GM19455 (cell line): ENCODE results near the gene RNASE4.
A peak's percentile ranks its signal among the peaks of the same experiment; 100 is the strongest.

ENCODE experiments used
- ATAC-seq: cut with Tn5 transposase; IDR thresholded peaks from one replicate; pipeline ENCODE4 v1.9.1; 2021; ENCODE audit not compliant: unreplicated experiment

RNASE4 gene

DNA sequence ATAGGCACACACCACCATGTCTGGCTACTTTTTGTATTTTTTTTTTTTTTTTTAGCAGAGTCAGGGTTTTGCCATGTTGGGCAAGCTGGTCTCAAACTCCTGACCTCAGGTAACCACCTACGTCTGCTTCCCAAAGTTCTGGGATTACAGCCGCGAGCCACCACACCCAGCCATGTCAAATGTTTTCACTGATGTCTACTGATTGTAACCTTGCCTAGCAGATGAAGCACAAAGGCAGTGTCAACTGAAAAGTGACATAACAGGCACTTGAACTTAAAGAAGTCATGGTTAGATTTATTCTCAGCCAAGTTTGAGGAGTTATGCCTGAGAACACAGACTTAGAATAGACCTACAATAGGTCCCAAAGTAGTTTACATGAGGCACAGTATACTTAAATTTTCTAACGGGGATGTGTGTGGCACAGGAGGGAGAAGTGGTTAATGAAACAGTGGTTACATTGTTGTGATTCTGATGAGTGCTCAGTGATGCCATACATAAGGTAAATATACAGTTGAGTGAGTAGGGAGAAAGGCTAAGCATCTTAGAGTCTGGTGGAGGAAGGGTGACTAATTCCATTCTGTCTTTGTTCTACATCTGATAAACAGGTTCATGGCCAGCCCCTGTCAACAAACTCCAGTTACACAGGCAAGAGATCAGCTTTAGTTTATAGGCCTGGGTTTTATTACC, 12.6 kb upstream of the RNASE4 start:
- no peak for ATAC-seq

DNA sequence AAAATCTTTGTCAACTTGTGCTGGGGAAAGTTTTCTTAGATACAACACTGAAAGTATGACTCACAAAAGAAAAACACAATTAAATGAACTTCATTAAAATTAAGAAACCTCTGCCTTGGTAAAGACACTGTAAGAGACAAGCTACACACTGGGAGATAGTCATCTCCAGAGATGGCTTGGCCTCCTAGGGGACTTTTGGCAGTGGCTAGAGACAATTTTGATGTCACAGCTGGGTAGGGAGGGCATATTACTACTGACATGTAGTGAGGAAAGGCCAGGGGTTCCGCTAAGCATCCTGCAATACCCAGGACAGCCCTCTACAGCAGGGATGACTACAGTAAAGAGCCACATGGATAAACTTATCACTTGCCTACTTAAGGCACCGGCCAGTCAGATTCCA, 8.7 kb upstream of the RNASE4 start:
- ATAC-seq = no peak

DNA sequence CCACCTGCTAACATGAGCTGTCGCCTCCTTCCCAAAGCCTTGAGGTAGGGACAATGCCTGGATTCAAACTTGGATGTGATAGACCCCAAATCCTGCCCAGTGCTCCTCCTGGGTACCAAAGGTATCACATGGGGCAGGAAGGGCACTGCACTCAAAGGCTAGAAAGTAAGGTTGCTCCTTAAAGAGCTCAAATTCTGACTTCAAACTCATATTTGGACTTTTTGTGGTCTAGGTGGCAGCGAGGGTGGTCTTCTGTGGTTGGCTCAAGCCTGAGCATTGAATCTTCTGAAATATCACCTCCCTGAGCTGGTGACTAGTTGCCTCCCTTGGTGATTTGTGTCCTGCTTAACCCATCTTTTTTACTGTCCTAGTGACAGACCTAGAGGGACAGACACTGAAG, 8.3 kb upstream of the RNASE4 start:
- ATAC-seq = no peak

DNA sequence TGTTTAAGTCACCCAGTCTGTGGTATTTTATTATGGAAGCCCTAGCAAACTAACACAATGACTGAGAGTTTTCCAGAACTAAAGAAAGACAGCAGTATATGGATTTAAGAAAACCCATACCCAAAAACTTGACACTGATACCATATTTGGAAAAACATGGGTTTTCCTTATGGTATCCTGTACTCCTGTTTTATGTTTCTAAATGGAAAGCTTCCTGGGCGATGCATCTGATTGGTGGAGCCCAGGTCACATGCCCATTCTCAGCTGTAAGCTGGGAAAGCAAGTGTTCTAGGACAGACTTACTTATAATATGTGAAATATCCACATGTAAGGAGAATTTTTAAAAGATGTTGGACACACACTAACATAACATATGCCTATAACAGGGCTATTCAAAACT, 4.5 kb upstream of the RNASE4 start:
- ATAC-seq = no peak

DNA sequence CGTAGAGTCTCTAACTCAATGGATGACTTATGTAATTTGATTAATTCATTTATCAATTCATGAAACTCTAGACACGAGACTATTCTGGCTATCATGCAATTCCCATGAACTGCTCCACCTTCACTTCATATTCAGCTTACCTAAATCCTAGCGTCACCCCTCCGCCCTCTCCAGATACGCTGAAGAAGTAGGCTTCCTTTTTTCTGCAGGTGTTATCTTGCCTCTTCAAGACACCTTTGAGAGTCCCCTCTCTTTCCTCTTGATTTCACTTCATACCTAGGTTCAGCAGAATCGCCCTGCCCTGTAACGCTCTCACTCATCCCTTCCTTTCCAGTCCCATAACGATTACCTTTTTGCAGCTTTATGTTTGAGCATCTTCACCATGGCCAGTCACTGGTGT, 4.0 kb upstream of the RNASE4 start:
- ATAC-seq = no peak

DNA sequence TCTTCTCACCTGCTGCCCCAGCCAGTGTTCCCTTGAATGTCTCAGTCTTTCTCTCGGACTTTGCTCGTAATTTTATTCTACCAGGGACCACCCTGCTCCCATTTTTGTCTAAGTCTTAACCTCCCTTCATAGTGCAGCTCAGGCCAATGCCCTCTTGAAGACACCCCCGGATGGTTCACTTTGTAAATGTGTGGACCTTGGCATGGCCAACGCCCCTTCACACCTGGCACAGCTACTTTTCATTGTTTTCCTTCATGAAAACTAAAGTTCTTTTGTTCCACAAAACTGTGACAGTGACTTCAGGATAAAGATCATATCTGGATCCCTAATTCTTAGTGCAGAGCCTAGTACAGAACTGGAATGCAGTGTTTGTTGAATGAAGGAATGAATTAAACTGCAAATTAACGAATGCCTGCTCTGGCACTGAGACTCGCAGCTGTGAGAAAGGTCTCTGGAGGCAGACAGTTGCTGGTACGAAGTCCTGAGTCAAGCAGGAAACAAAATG, 3.5 kb upstream of the RNASE4 start:
- no peak for ATAC-seq

DNA sequence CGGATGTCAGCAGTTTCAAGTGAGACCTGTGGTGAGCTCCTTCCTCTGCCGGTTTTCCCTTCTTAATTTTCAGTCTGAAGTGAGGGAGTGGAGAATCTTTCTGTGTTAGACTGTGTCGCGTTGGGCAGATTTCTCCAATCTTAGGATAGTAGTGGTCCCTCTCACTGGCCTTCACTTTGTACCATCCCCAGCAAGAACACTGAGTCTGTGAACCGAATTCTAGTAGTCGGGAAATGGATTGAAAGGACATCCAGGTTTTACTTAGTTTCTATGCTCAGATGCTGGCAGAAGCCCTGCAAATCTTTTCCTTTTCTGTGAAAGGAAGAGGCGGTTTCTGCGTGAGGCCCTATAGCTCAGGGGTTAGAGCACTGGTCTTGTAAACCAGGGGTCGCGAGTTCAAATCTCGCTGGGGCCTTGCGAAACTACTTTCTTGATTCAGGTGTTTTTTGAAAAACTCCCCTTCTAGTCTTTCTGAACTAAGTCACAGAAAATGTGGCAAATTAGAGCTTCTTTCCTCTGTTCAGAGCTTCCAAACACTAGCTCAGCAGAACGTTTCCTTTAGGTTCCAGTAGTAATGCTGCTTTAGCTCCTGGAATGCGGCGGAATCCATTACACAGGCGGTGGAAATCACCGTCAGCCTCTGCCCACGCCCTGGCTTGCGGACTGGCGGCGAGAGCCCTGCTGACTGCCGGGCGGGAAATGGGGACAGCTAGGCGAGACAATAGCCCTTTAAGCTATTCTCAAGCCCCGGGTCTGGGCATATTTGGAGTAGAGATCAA, 2.8 kb upstream of the RNASE4 start:
- ATAC-seq = no peak

DNA sequence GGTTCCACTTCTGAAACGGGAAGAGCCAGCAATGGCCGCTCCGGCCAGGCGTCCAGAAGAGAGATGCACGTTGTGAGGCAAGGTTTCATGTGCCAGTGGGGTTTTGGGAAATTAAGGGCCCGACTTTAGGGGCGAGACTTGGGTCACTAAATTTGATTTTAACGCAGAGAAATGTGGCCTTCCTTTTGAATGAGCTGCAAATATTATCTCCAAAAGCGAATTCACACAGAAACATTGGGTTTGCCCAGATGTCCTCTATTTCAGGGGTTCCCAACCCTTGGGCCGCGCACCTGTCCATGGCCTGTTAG, 2.3 kb upstream of the RNASE4 start:
- ATAC-seq = no peak

DNA sequence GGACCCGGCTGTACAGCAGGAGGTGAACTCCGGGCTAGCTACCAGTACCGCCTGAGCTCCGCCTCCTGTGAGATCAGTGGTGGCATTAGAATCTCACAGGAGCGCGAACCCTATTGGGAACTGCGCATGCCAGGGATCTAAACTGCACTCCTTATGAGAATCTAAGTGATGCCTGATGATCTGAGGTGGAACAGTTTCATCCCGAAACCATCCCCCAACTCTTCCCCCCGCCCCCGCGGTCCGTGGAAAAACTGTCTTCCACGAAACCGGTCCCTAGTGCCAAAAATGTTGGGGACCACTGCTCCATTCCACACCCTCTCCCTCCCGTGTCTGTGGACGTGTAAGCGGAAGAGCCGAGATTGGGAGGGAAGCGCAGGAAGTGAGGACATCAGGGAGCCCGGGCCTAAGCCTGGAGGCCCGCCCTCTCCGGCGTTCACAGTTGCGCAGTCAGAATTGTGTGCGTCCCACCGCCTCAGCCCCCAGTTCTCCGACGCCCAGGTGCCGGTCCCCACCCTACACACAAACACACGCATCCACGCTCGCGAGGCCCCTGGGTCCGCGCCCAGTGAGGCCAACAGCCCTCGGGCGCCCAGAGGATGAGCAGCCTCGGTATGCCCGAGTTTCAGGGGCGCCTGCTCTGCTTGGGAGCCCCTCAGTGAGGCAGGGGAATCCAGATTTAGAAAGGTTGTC, 1.8 kb upstream of the RNASE4 start:
- ATAC-seq = peak; percentile 41

DNA sequence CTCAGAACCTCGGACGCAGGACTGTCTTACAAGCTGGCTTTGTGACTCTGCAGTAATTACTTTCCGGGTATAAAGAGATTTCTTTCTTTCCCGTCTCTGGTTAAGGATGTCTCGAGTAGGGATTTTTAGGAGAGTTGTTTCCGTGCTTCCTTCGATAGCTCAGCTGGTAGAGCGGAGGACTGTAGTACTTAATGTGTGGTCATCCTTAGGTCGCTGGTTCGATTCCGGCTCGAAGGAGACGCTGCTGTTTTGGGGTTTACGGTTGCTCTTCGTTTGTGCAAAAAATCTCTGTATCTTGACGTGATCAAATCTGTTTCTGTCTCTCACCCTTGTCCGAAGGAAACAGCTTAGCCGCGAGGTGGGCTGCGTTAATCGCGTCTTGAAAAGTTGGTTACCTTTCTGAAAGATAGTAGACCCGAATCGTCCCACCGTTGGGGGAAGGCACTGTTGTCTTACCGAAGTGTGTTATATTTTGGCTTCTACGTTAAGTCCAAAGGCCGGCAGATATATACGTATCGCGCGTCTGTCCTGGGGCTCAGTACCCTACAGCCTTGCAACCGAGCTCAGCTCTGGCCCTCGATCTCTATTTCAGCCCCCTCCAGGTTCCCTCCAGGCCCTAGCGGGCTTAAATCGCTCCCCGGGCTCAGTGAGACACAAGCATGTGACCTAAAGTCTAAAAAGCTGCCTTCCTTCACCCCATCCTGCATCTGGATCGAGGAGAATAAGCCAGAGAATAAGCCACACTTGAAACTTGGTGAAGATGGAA, 1.1 kb upstream of the RNASE4 start:
- peak; percentile 28 for ATAC-seq

DNA sequence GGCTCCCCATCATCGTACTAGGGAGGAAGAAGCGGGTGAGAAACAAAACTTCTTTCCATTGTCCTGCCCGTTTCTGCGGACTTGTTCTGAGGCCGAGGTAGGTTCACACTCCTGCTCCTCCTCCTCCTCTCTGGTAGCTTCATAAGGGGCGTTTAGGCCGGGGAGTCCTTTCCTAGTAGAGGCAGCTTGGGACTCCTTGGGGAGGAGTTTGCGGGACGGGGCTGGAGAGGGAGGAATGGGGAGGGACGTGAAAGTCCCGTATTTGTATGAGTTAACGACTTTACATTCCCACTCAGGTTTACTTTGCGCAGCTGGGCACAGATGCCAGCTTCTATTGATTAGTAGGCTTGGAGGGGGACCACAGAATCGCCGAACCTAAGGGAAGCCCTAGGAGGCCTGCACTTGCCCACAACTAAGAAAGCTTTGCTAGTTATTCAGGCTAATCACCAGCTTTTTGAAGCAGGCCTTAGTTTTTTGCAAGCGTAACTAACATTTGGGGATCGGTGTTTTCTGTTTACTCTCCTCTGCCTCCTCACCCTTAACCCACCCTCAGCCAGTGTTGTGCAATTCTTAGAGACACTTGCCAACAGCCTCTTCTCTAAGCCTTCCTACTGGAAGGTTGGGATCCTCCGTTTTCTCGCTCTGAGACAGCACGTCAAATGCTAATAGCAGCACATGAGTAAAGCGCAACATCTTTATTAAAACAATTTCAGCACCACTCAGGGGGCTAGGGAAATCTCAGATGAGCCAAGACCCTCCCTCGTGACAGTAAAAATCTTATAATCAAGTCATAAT, 499 bp downstream of the RNASE4 start:
- ATAC-seq = no peak

DNA sequence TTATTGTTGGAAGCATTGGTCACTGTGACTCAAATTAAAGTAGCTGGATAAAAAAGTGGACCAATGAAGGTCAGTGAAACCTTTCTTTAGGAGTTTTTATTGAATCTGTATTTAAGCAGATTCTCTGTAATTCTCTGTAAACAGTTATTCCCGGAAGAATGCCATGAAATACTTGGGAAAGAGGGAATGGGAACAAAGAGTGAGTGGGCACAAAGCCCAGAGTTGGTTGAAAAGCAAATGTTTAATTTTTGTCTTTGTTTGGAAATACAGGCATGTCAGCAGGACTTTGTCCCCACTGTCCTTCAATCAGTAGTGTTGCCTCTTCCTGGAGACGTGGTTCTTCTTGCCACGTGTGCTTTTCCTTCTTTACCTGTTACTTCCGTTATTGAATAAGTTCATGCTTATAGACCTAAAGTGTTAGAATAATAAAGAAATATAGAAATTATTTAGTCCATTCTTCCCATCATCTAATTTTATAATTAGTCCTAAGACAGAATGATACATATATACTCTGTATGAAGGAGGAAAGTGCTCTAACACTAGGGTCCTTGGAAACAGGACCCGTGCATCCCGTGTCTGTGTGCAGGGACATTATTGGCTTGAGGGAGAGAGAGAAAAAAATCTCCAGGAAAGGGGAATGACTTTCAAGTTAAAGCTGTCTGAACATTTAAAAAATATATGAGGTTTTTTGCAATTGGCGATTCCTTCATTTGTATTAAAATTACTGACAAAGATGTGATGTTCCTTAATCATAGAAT, 2.2 kb downstream of the RNASE4 start:
- ATAC-seq = no peak

DNA sequence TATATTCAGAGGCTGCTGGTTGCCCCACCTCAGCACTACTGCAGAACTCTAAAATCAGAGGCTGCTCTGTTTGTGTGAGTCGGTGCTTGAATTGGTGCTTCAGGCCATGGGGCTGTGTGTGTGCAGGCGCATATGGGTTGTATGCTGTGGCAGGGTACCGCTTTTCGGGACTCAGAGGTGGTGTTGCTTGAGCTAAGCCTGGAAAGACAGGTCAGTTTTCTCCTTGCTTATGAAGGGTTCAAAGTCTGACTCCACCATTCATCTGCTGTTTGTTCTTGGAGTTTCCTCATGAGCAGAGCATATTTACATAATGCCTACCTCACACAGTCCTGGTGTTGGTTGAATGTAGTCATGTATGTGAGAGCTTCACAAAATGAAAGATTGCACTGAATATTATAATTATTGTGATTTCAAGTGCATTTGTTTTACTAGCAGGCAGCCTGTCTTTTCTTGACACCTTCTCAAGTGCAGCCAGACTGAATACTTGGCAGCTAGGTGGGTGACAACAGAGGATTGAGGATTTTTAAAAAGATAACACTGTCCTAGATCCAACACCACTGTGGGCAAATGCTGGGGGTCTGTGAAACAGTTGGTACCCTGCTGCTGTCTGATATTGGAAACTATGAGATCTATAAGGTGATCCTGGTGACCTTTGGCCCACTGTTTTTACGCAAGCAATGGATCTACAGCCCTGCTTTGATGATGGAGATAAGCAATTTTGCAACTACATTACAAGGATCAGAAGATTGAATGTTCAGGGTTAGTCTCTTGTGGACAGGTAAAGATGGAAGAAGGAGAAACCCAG, 3.2 kb downstream of the RNASE4 start:
- ATAC-seq = no peak

DNA sequence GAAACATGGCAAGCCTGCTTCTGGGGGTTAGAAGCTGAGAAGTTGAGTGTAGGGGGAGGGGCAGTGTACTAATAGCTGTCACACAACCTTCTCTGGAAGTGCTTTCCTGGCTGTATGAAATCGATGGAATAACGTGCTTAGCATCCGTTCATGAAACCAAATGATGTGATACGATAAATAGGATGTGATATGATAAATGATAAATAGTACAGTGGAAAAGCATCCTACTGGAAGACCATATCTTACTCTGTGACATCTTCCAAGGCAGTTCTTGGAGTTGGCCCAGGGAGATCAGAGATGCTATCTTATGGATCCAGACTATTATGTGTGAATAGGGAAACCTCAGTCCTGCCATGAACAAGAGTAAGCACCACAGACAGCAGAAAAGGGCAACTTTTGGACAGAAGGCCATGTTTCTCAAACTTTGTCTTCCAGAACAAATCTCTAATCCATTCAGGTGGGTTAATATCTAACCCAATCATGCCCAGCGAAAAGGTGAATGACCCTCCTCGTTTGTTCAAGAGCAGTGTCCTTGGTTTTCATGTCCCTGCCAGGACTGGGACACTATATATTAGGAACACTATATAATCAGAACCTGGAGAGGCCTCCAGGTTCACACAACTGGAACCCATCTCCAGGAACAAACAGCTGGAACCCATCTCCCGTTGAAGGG, 3.9 kb downstream of the RNASE4 start, which contains the start of gene ANG:
TSS of gene ANG (plus strand) at position 598 of the 673 bp plus-strand sequence. CDS start 4,801 bp downstream, outside the sequence.
- no peak for ATAC-seq

DNA sequence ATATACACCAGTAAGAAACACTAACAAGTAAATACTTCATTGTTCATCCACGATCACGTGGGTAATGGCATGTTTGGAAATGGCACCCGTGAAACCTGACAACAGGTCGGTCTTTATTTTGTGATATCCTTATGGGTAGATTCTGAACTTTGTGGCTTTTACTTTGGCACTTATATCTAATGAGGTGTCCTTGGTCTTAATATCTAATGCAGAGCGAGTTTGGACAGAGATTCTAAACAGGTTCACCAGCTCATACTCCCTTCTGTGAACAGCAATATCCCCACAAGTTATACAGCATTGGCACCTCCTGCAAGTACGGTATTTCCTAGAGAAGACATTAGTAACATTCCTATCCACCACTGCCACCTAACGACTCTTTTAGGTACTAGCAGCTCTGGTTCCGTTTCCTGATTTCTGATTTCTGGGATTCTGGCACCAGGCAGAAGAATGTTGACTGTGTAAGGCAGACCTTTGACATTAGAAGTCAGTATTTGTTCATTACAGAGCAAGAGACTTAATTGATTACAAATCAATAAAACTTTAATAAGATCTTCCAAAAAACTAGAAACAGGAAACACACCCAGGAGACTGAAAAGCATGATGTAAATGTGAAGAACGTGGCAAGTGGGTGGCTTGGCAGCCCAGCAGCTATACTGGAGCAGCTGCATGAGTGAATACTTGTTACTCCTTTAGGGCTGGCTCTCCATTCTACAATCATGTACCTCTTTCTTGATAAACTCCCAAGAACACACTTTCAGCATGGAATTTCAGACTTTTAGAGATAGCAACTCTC, 6.7 kb downstream of the RNASE4 start:
- ATAC-seq = no peak

DNA sequence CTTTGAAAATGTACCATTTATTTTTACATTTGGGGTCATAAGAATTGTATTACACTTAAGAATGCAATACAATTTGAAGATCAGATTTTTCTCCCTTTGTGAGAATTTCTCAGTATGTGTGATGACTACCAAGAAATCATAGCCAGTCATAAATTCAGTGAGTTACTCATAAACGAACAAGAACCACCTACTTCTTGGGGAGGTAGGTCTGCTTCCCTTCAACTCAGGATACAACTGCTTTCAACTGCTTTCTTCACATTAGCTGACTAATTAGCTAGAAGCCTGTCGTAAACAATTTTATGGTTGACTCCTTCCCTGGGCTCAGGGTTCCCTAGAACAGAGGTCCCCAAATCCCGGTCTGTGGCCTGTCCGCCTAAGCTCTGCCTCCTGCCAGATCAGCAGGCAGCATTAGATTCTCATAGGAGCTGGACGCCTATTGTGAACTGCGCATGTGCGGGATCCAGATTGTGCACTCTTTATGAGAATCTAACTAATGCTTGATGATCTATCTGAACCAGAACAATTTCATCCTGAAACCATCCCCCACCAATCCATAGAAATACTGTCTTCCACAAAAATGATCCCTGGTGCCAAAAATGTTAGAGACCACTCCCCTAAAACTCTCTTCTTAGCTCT, 7.9 kb downstream of the RNASE4 start:
- ATAC-seq = no peak

DNA sequence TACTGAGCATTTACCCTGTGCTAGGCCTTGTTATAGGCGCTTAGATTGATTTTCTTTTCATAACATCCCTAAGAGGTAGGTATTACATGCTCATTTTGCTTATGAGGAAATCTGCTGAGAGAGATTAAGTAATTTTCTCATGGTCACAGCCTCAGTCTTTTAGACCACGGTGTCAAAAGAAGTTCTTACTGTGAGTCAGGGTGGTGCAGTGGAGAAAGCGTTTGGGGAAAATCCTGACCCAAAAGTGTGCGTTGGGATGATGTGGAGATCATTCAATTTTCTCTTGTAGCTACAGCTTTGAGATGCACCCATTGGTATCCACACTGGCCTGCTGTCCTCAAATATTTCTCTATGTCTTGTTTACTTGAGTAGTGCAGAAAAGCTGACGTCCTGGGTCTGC, 12.4 kb downstream of the RNASE4 start:
- no peak for ATAC-seq
